Mucosa of descending colon (tissue), 3 donors: ENCODE data around the gene TPT1. TPM values are rescaled to one million over a fixed set of nuclear protein-coding genes. Genes with fewer than 3 reads are reported as not detected.

Experiments used
- ATAC-seq: fragments of 200-7000 bp; cut with Tn5 transposase; one replicate; pipeline ENCODE4 v1.9.1; 2020; ENCODE audit warnings: mild to moderate bottlenecking, moderate library complexity
- DNase-seq, 3 donors: peaks; one replicate each; pipeline ENCODE4 v3.0.0-alpha.2; 2020
- H3K36me3 ChIP-seq: fragments of 200-600 bp; one replicate; pipeline ENCODE4 v1.8.0; 2021; ENCODE audit warnings: low read depth, mild to moderate bottlenecking
- H3K4me1 ChIP-seq: fragments of 200-600 bp; one replicate; pipeline ENCODE4 v1.8.0; 2021; ENCODE audit warnings: low read depth, mild to moderate bottlenecking
- H3K4me3 ChIP-seq: fragments of 200-600 bp; one replicate; pipeline ENCODE4 v1.8.0; 2021; ENCODE audit warnings: mild to moderate bottlenecking
- H3K9me3 ChIP-seq: fragments of 200-600 bp; one replicate; pipeline ENCODE4 v1.8.0; 2021; ENCODE audit warnings: mild to moderate bottlenecking
- CTCF ChIP-seq: fragments of 200-600 bp; IDR thresholded peaks from one replicate; pipeline ENCODE4 v1.8.0; 2022; ENCODE audit warnings: antibody characterized with exemption, mild to moderate bottlenecking
- intact Hi-C, 2 donors: fragments of 100-400 bp; cut with DNase I in 1 of 2; cut with micrococcal nuclease in 1 of 2; formaldehyde crosslinking; loops; one replicate each; pipeline versions ENCODE4 v1.11.0 to v1.11.1; 2022; cut with DNase I, micrococcal nuclease
- total RNA-seq, 3 donors: library from RNA; stranded (reverse); fragmentation: NEBNext Ultra II Directional in 2 of 3; extraction: Animal tissue kit (Norgen Biotek cat#: 25700) in 2 of 3; gene quantifications; one replicate each; pipeline versions ENCODE4 v1.2.1 to v1.2.4, GENCODE V29; 2021 to 2023
- donor health status: DM: no; HTN: no; CAD: no; lungs with moderate emphysema.
- donor health status: DM: no; HTN: no; CAD: no.
- donor health status: DM: no; HTN: yes; CAD: no.

Gene TPT1
- total RNA-seq, 3 donors from 2014 or later, result 3,253 to 4,069 (median 3,560) TPM

- H3K4me3 ChIP-seq, result no peak overlapping the region
- ATAC-seq (no peak), DNase-seq (no peak)
- no peaks in the 10 kb centered on the region for H3K4me1 ChIP-seq
- intact Hi-C loops, result loop anchor here in 1 of 2 donors (10.0 kb wide), 1 partner anchor 683 kb away; no protein-coding TSS in a partner anchor
- peaks cover 2% of the 10 kb centered on the region for H3K36me3 ChIP-seq
- H3K9me3 ChIP-seq, result no peaks in the 10 kb centered on the region
- no peak for TF ChIP-seq CTCF
These were observed 20.7 kb upstream of the TPT1 start for GRCh38 chr13:45361596-45362206.

GRCh38 chr13:45356966-45357672 lies 16.1 kb upstream of the TPT1 start:
- intact Hi-C loops, result no loop called here
- peaks cover 7% of the 10 kb centered on the region for H3K36me3 ChIP-seq
- no peaks in the 10 kb centered on the region for H3K4me1 ChIP-seq
- DNase-seq (no peak), ATAC-seq (no peak)
- H3K4me3 ChIP-seq, result no peak overlapping the region
- no peaks in the 10 kb centered on the region for H3K9me3 ChIP-seq
- TF ChIP-seq CTCF, result no peak

- intact Hi-C loops, result no loop called here
These were observed 12.9 kb upstream of the TPT1 start for GRCh38 chr13:45353895-45354294.

GRCh38 chr13:45352031-45352430 lies 11.0 kb upstream of the TPT1 start:
- intact Hi-C loops, result no loop called here

More at GRCh38 chr13:45353895-45354294, 12.9 kb upstream of the TPT1 start:
- H3K4me1 ChIP-seq, result no peaks in the 10 kb centered on the region
- H3K4me3 ChIP-seq, result no peak overlapping the region
- TF ChIP-seq CTCF, result no peak
- DNase-seq (no peak), ATAC-seq (no peak)
- H3K36me3 ChIP-seq, result peaks cover 7% of the 10 kb centered on the region
- no peaks in the 10 kb centered on the region for H3K9me3 ChIP-seq

GRCh38 chr13:45350152-45350551 lies 9.2 kb upstream of the TPT1 start:
- H3K9me3 ChIP-seq, result no peaks in the 10 kb centered on the region
- no peak for TF ChIP-seq CTCF
- no peak for DNase-seq
- no peak overlapping the region for H3K4me3 ChIP-seq
- peaks cover 2% of the 10 kb centered on the region for H3K36me3 ChIP-seq
- intact Hi-C loops, result no loop called here
- H3K4me1 ChIP-seq, result no peaks in the 10 kb centered on the region
- ATAC-seq, result no peak

More at GRCh38 chr13:45352031-45352430, 11.0 kb upstream of the TPT1 start:
- H3K4me3 ChIP-seq, result no peak overlapping the region
- H3K36me3 ChIP-seq, result peaks cover 7% of the 10 kb centered on the region
- peak; percentile 47 for ATAC-seq
- no peak for DNase-seq
- H3K4me1 ChIP-seq, result no peaks in the 10 kb centered on the region
- no peaks in the 10 kb centered on the region for H3K9me3 ChIP-seq
- no peak for TF ChIP-seq CTCF
